OCI-LY1 (cell line): Measurements from ENCODE around the gene TBC1D5.

ENCODE experiments used
- H2AFZ ChIP-seq: fragments of 200-600 bp; sonication (generic), shearing (Covaris generic); 2 replicates; pipeline ENCODE4 v1.6.0; 2014; ENCODE audit warnings: antibody characterized with exemption, mild to moderate bottlenecking, low read length
- H3F3A ChIP-seq: fragments of 200-600 bp; sonication (generic), shearing (Covaris generic); 2 replicates; pipeline ENCODE4 v1.6.0; 2014; ENCODE audit warnings: mild to moderate bottlenecking, antibody characterized with exemption, low read length, moderate library complexity; ENCODE audit not compliant: insufficient read depth
- H3K27ac ChIP-seq: fragments of 200-600 bp; sonication (generic); 2 replicates; pipeline ENCODE4 v1.5.1; 2014; ENCODE audit warnings: low read length, mixed run types, mild to moderate bottlenecking, low read depth; ENCODE audit not compliant: poor library complexity, severe bottlenecking
- H3K27me3 ChIP-seq: fragments of 200-600 bp; sonication (generic); 2 replicates; pipeline ENCODE4 v1.6.0; 2014; ENCODE audit warnings: antibody characterized with exemption, mild to moderate bottlenecking, low read length, moderate library complexity; ENCODE audit not compliant: insufficient read depth
- H3K36me3 ChIP-seq: fragments of 200-600 bp; sonication (generic); 2 replicates; pipeline ENCODE4 v1.6.1; 2014; ENCODE audit warnings: mild to moderate bottlenecking, antibody characterized with exemption, low read length, moderate library complexity, mixed read lengths; ENCODE audit not compliant: insufficient read depth
- H3K4me1 ChIP-seq: fragments of 200-600 bp; sonication (generic); 2 replicates; pipeline ENCODE4 v1.5.1; 2014; ENCODE audit warnings: mild to moderate bottlenecking, low read length, moderate library complexity; ENCODE audit not compliant: insufficient read depth, severe bottlenecking
- H3K4me2 ChIP-seq: fragments of 200-600 bp; sonication (generic), shearing (Covaris generic); 2 replicates; pipeline ENCODE4 v1.6.1; 2014; ENCODE audit warnings: low read length
- H3K4me3 ChIP-seq: fragments of 200-600 bp; sonication (generic); 2 replicates; pipeline ENCODE4 v1.5.1; 2014; ENCODE audit warnings: low read length, low read depth, mild to moderate bottlenecking, mixed read lengths; ENCODE audit not compliant: poor library complexity, severe bottlenecking
- H3K79me2 ChIP-seq: fragments of 200-600 bp; shearing (Covaris generic); 2 replicates; pipeline ENCODE4 v1.6.1; 2016; ENCODE audit warnings: mixed run types, low read length, mixed read lengths; ENCODE audit not compliant: insufficient read depth
- H3K9ac ChIP-seq: fragments of 200-600 bp; sonication (generic), shearing (Covaris generic); 2 replicates; pipeline ENCODE4 v1.6.1; 2014; ENCODE audit warnings: mild to moderate bottlenecking, low read length, mixed read lengths
- H3K9me2 ChIP-seq: fragments of 200-600 bp; sonication (generic), shearing (Covaris generic); 2 replicates; pipeline ENCODE4 v1.6.1; 2014; ENCODE audit warnings: low read depth, mild to moderate bottlenecking, low read length, mixed read lengths
- H3K9me3 ChIP-seq: fragments of 200-600 bp; shearing (Covaris generic); 2 replicates; pipeline ENCODE4 v1.6.1; 2014; ENCODE audit warnings: low read length, mixed read lengths
- H4K20me1 ChIP-seq: fragments of 200-600 bp; sonication (generic), shearing (Covaris generic); 2 replicates; pipeline ENCODE4 v1.6.0; 2016; ENCODE audit warnings: mild to moderate bottlenecking, low read length; ENCODE audit not compliant: insufficient read depth
- CTCF ChIP-seq: fragments of 200-600 bp; sonication (generic), shearing (Covaris generic); IDR thresholded peaks from 2 replicates; pipeline ENCODE4 v1.5.1; 2017; ENCODE audit warnings: mild to moderate bottlenecking, antibody characterized with exemption, low read length, moderate library complexity, mixed read lengths
- EZH2 ChIP-seq: fragments of 200-600 bp; sonication (generic), shearing (Covaris generic); IDR thresholded peaks from 2 replicates; pipeline ENCODE4 v1.8.0; 2017; ENCODE audit warnings: borderline replicate concordance, mixed run types, mild to moderate bottlenecking, antibody characterized with exemption, low read length, moderate library complexity, mixed read lengths

TBC1D5 gene

GRCh38 chr3:17680530-17680929, 61.9 kb downstream of the TBC1D5 start:
- Histone ChIP-seq H2AFZ (no peak overlapping the region), H3K9me3 (no peaks in the 10 kb centered on the region), H3K27me3 (no peaks in the 10 kb centered on the region), H3K4me1 (no peaks in the 10 kb centered on the region), H3K27ac (no peak overlapping the region), H3K79me2 (peaks cover 8% of the 10 kb centered on the region; the same call in 1 of the 2 replicates), H3K9ac (no peak overlapping the region), H4K20me1 (no peaks in the 10 kb centered on the region), H3K9me2 (no peaks in the 10 kb centered on the region), H3K4me2 (no peak overlapping the region), H3K36me3 (no peaks in the 10 kb centered on the region), H3K4me3 (no peak overlapping the region), H3F3A (no peaks in the 10 kb centered on the region)
- TF ChIP-seq CTCF (no peak), EZH2 (no peak)

GRCh38 chr3:17678116-17678741, 64.2 kb downstream of the TBC1D5 start:
- Histone ChIP-seq H3K9me2 (no peaks in the 10 kb centered on the region), H2AFZ (no peak overlapping the region), H3K9me3 (no peaks in the 10 kb centered on the region), H3K36me3 (no peaks in the 10 kb centered on the region), H3K27ac (no peak overlapping the region), H3K79me2 (peaks cover 8% of the 10 kb centered on the region; the same call in 1 of the 2 replicates), H3K4me2 (no peak overlapping the region), H4K20me1 (no peaks in the 10 kb centered on the region), H3F3A (no peaks in the 10 kb centered on the region), H3K4me1 (no peaks in the 10 kb centered on the region), H3K27me3 (no peaks in the 10 kb centered on the region), H3K4me3 (no peak overlapping the region), H3K9ac (no peak overlapping the region)
- no peak for TF ChIP-seq CTCF
- no peak for TF ChIP-seq EZH2

GRCh38 chr3:17674082-17674686, 68.2 kb downstream of the TBC1D5 start:
- Histone ChIP-seq H2AFZ (no peak overlapping the region), H3K4me3 (no peak overlapping the region), H3K36me3 (no peaks in the 10 kb centered on the region), H3K79me2 (peaks cover 5% of the 10 kb centered on the region; the same call in 1 of the 2 replicates), H3K9me3 (no peaks in the 10 kb centered on the region), H3K27ac (no peak overlapping the region), H4K20me1 (no peaks in the 10 kb centered on the region), H3K9ac (no peak overlapping the region), H3K9me2 (no peaks in the 10 kb centered on the region), H3F3A (no peaks in the 10 kb centered on the region), H3K27me3 (no peaks in the 10 kb centered on the region), H3K4me1 (no peaks in the 10 kb centered on the region), H3K4me2 (no peak overlapping the region)
- TF ChIP-seq CTCF (no peak), EZH2 (no peak)
